Ureter (tissue), 1 donor: ENCODE measurements around the gene EMSY. TPM values are rescaled to one million over a fixed set of nuclear protein-coding genes. Genes with fewer than 3 reads are reported as not detected.

Experiments used
- DNase-seq: peaks from one replicate; pipeline ENCODE4 v3.0.0-alpha.2; 2020; ENCODE audit warnings: low spot score
- total RNA-seq: library from RNA; stranded (reverse); gene quantifications from one replicate; pipeline ENCODE4 v1.2.4, GENCODE V29; 2023
- donor health status: DM: yes; HTN: yes; CAD: no.

The EMSY gene
- total RNA-seq, 1 donor from 2014 or later = 26.9 TPM

DNA sequence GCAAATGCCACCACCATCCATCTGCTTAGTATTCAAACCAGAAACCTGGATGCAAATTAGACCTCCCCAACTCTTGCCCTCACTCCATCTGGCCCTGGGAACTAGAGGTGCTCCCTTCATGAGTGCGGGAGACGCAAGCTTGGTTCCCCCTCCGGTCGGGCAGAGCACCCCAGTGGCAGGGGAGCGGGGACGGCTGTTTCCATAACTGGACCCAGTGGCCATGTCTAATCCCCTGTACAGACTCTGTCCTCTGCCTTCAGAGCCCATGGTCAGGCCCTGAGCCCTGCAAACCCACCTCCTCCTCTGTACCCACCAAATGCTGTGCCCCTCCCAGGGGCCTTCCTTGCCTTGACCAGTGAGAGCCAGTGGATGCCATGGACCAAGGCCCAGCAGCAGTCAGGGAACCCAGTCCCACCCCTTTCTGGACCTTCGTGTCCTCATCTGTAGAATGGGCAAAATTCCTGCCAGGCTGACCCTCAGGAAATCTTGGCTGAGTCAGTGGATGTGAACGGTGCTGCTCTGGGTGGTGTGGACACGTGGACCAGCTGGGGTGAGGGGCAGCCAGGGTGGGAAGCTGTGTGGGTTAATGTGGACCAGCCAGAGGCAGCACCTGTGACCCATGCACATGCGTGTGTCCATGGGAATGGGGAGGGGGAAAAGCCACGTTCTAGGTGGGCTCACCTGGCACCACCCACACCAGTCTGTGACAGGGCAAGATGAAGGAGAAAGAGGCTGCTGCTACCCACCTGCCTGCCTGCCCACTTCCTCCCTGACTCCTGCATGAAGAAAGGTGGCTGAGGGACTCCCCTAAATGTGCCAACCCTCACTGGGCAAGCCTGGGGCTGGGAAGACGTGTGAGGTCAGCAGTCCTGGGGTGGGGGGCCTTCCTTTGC, 153.0 kb downstream of the EMSY start:
- DNase-seq = no peak

GRCh38 chr11:76598426-76598839, 153.6 kb downstream of the EMSY start:
- DNase-seq = no peak

GRCh38 chr11:76599041-76600013, 154.5 kb downstream of the EMSY start:
- DNase-seq = no peak

DNA sequence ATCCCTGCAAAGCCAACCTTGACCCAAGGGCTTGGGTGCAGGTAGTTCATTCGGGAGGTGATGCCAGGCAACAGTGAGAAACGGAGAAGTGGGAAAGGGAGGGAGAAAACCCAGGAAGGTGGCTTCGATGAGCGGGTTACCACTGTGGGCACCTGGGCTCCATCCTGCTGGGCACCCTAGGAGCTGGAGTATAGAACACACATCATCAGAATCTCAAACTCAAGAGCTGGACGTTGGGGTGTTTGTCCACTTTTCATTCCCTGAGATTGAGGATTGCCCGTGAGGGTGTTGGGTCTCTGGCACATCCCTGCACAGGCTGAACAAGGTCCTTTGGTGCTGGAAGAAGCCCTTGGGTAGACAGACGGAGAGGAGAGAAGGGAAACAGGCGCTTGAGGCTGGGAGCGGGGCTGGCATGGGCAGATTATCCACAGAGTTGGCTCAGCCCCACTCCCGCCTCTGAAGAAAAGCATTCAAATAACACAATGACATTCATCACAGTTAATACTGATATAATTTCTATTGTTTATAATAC, 155.4 kb downstream of the EMSY start:
- no peak for DNase-seq

DNA sequence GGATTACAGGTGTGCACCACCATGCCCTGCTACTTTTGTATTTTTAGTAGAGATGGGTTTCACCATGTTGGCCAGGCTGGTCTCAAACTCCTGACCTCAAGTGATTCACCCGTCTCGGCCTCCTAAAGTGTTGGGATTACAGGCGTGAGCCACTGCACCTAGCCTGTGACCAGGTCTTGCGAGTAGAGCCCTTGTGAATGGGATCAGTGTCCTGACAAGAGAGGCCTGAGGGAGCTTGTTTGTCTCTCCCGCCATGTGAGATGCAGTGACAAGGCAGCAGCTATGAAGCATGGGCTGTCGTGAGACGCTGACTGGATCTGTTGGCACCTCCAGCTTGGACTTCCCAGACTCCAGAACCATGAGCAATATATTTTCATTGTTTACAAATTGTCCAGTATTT, 156.5 kb downstream of the EMSY start:
- no peak for DNase-seq

GRCh38 chr11:76601724-76602123, 156.9 kb downstream of the EMSY start:
- DNase-seq = no peak

- no peak for DNase-seq
These were observed 157.6 kb downstream of the EMSY start for GRCh38 chr11:76602431-76602861.

Other genes with a start within 250 kb of the EMSY start
- 1.7 TPM for gene WNT11, start 238.5 kb upstream of the EMSY start, total RNA-seq
- gene THAP12, start 63.9 kb upstream of the EMSY start, total RNA-seq = 51.4 TPM
- gene GVQW3, start 63.7 kb upstream of the EMSY start, total RNA-seq = 2.4 TPM
- gene LRRC32, start 225.7 kb downstream of the EMSY start, total RNA-seq = 83.7 TPM